Natural killer cell treated with Interleukin-12 subunit alpha and Interleukin-12 subunit beta and Interleukin-15 and Interleukin-18, amount 100 ng/mL, for 72 hours (primary cell): ENCODE measurements around the gene ALKBH2. TPM values are rescaled to one million over a fixed set of nuclear protein-coding genes. Genes with fewer than 3 reads are reported as not detected.
"Not testable (repeated sequence)": the region's sequence is repeated elsewhere in the genome, so short reads cannot be mapped to it uniquely, and the experiment has no call there.

Experiments
- ATAC-seq, 2 donors: fragments of 150-1000 bp; cut with Tn5 transposase in 1 of 2; sonication (Bioruptor Pico), chemical (Tn5 transposase) in 1 of 2; 2 replicates each; pipeline ENCODE4 v1.10.0; 2021
- DNase-seq: peaks from one replicate; pipeline ENCODE4 v3.0.0; 2022; ENCODE audit warnings: low spot score
- H3K27ac Mint-ChIP-seq, 2 donors: 1 replicate in 1 of 2; 2 replicates in 1 of 2; pipeline ENCODE4 v1.8.0; 2022; ENCODE audit warnings: mixed read lengths in 2 of 2, mild to moderate bottlenecking in 1 of 2, moderate library complexity in 1 of 2
- H3K27me3 Mint-ChIP-seq, 2 donors: 1 replicate in 1 of 2; 2 replicates in 1 of 2; pipeline ENCODE4 v1.8.0; 2022; ENCODE audit warnings: mixed read lengths in 2 of 2
- H3K36me3 Mint-ChIP-seq: one replicate; pipeline ENCODE4 v1.8.0; 2022; ENCODE audit warnings: mixed read lengths
- H3K4me1 Mint-ChIP-seq, 2 donors: 1 replicate in 1 of 2; 2 replicates in 1 of 2; pipeline ENCODE4 v1.8.0; 2022; ENCODE audit warnings: low read depth in 2 of 2, mixed read lengths in 2 of 2, mild to moderate bottlenecking in 1 of 2
- H3K4me3 Mint-ChIP-seq: one replicate; pipeline ENCODE4 v1.8.0; 2022; ENCODE audit warnings: mixed read lengths
- H3K9me3 Mint-ChIP-seq: 2 replicates; pipeline ENCODE4 v1.8.0; 2022; ENCODE audit warnings: mixed read lengths
- total RNA-seq, 2 donors: library from RNA; stranded (reverse); gene quantifications; one replicate each; pipeline ENCODE4 v1.2.3, GENCODE V29; 2022

Gene ALKBH2
- total RNA-seq, 2 donors from 2014 or later: 13.7 to 28.6 TPM

DNA sequence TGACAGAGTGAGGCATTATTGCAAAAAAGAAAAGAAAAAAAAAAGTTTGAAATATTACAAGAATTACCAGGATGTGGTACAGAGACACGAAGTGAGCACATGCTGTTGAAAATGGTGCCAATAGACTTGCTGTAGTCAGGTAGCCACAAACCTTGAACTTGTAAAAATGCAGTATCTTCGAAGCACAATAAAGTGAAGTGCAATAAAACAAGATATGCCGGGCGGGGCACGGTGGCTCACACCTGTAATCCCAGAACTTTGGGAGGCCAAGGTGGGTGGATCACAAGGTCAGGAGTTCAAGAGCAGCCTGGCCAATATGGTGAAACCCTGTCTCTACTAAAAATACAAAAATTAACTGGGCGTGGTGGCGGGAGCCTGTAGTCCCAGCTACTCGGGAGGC, 43.5 kb downstream of the ALKBH2 start:
- ATAC-seq, H3K36me3 Mint-ChIP-seq, H3K27me3 Mint-ChIP-seq, H3K4me3 Mint-ChIP-seq, DNase-seq, H3K9me3 Mint-ChIP-seq: not testable (repeated sequence)
- peak overlapping the region in 1 of 2 donors; percentile 35 for H3K27ac Mint-ChIP-seq
- peaks cover 14 to 20% of the 10 kb centered on the region in 2 donors for H3K4me1 Mint-ChIP-seq

DNA sequence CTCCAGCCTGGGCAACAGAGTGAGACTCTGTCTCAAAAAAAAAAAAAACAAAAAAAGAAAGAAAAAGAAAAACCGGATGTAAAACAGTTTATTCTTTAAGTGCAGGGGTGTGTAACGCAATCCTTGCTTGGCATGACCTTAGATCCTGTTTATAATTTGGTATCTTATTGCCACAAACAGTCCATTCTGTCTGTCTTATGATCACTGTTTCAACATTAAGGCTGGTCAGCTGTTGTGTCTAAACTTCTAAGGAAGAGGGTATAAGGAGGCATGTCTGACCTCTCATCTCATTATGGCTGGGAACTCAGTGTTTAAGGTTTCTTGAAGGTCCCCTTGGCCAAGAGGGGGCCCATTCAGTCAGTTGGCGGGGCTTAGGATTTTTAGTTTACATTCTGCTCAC, 44.6 kb downstream of the ALKBH2 start:
- not testable (repeated sequence) for H3K27ac Mint-ChIP-seq, H3K9me3 Mint-ChIP-seq, H3K36me3 Mint-ChIP-seq, ATAC-seq, H3K4me3 Mint-ChIP-seq, DNase-seq, H3K27me3 Mint-ChIP-seq
- peaks cover 11 to 14% of the 10 kb centered on the region in 2 donors for H3K4me1 Mint-ChIP-seq

DNA sequence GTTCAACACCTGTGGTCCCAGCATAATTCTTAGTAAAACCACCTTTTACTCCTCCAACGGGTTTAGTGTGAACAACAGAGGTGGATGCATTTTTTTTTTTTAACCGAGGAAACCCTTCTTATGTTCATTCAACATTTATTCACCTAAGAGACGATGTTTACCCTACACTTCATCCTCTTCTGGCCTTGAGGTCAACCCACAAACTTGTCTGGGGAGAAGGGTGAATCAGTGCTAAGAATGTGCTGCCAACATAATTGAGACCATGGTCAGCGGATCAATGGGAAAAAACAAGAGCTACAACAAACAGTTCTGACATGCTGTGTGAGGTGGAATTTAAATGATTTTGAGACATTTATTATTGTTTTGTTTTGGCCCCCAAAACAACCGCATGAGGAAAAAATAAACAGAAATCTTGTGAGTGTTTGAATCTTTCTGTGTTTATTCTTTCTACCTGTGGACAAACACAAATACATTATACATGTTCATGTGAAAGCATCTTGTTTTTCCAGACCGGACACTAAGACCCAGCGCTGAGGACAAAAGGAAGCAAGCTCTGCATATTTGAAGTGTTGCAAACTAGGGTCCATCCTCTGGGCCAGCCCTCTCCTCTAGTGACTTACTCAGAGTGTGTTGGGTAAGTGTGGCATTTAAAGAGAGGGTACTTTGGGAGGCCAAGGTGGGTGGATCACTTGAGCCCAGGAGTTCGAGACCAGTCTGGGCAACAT, 46.0 kb downstream of the ALKBH2 start:
- Mint-ChIP-seq H3K27me3 (peaks cover 12 to 21% of the 10 kb centered on the region in 2 donors), H3K27ac (no peak overlapping the region), H3K9me3 (no peaks in the 10 kb centered on the region), H3K36me3 (no peaks in the 10 kb centered on the region), H3K4me1 (peaks cover 4 to 7% of the 10 kb centered on the region in 2 donors), H3K4me3 (no peak overlapping the region)
- no peak for DNase-seq
- ATAC-seq: no peak

- no peak overlapping the region for H3K4me3 Mint-ChIP-seq
- ATAC-seq: no peak
Observed at GRCh38 chr12:109044241-109044640, 49.0 kb downstream of the ALKBH2 start.

More at GRCh38 chr12:109044241-109044640, 49.0 kb downstream of the ALKBH2 start:
- H3K4me1 Mint-ChIP-seq: no peaks in the 10 kb centered on the region
- no peak for DNase-seq
- H3K9me3 Mint-ChIP-seq: no peaks in the 10 kb centered on the region
- H3K36me3 Mint-ChIP-seq: no peaks in the 10 kb centered on the region
- H3K27ac Mint-ChIP-seq: no peak overlapping the region
- H3K27me3 Mint-ChIP-seq: peaks cover 14 to 21% of the 10 kb centered on the region in 2 donors

Other genes with a start within 250 kb of the ALKBH2 start
- gene SSH1, start 235.9 kb downstream of the ALKBH2 start, total RNA-seq: 10 to 100 TPM; 40.5 to 73.9 TPM
- not detected for gene DAO, start 213.4 kb downstream of the ALKBH2 start, total RNA-seq
- not detected for gene SVOP, start 72.4 kb downstream of the ALKBH2 start, total RNA-seq
- gene USP30, start 40.9 kb downstream of the ALKBH2 start, total RNA-seq: 10 to 100 TPM in 1 of 2 donors, 1 to 10 TPM in 1; 8.5 to 11.4 TPM
- gene UNG, start 4.1 kb upstream of the ALKBH2 start, total RNA-seq: 10 to 100 TPM; 36.1 to 79.3 TPM
- gene ACACB, start 23.1 kb upstream of the ALKBH2 start, total RNA-seq: 10 to 100 TPM in 1 of 2 donors, 1 to 10 TPM in 1; 3.4 to 11.1 TPM
- gene FOXN4, start 215.8 kb upstream of the ALKBH2 start, total RNA-seq: not detected